ENCODE data around the gene FRMD1.

DNA sequence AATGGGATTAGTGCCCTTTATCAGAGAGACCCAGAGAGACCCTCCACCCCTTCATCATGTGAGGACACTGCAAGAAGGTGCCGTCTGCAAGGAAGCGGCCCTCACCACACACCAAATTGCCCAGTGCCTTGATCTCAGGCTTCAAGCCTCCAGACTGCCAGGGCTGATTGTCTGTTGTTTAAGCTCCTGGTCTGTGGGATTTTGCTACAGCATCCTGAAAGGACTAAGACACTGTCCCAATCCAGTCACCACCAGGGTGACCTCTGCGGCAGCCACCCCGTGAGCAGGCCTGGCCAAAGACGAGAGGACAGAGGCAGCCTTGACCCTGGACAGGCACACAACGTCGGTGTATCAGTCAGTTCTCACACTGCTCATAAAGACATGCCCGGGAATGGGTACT is 13.5 kb upstream of the FRMD1 start:
- TF ChIP-seq, protein P1, sequence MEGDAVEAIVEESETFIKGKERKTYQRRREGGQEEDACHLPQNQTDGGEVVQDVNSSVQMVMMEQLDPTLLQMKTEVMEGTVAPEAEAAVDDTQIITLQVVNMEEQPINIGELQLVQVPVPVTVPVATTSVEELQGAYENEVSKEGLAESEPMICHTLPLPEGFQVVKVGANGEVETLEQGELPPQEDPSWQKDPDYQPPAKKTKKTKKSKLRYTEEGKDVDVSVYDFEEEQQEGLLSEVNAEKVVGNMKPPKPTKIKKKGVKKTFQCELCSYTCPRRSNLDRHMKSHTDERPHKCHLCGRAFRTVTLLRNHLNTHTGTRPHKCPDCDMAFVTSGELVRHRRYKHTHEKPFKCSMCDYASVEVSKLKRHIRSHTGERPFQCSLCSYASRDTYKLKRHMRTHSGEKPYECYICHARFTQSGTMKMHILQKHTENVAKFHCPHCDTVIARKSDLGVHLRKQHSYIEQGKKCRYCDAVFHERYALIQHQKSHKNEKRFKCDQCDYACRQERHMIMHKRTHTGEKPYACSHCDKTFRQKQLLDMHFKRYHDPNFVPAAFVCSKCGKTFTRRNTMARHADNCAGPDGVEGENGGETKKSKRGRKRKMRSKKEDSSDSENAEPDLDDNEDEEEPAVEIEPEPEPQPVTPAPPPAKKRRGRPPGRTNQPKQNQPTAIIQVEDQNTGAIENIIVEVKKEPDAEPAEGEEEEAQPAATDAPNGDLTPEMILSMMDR (IDR thresholded peaks at IDR 0.05; ENCODE audit: extremely low read depth in 1 of 2, insufficient read depth in 1 of 2, low read depth in 1 of 2, low read length in 2 of 2) = no peak
- TF ChIP-seq EZH2 (IDR thresholded peaks at IDR 0.05; ENCODE audit: borderline replicate concordance, low read depth, low read length, severe bottlenecking) = no peak
- no peak for TF ChIP-seq POLR2AphosphoS5 (IDR thresholded peaks at IDR 0.05; ENCODE audit: insufficient read depth, low read depth, low read length)
- no peak for TF ChIP-seq MYC (IDR thresholded peaks at IDR 0.05; ENCODE audit: low read depth, low read length)
- no peak for TF ChIP-seq POLR2A (IDR thresholded peaks at IDR 0.05; ENCODE audit: low read depth, low read length)
- TF ChIP-seq, protein P2, sequence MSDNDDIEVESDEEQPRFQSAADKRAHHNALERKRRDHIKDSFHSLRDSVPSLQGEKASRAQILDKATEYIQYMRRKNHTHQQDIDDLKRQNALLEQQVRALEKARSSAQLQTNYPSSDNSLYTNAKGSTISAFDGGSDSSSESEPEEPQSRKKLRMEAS (IDR thresholded peaks at IDR 0.05; ENCODE audit: insufficient read depth, insufficient read length) = no peak
